NCI-H1694 (cell line): Measurements from ENCODE around the gene AP5B1.

Source experiments
- DNase-seq: peaks from one replicate; lab custom pipeline; 2025; lab: John Stamatoyannopoulos, UW

AP5B1 gene

DNA sequence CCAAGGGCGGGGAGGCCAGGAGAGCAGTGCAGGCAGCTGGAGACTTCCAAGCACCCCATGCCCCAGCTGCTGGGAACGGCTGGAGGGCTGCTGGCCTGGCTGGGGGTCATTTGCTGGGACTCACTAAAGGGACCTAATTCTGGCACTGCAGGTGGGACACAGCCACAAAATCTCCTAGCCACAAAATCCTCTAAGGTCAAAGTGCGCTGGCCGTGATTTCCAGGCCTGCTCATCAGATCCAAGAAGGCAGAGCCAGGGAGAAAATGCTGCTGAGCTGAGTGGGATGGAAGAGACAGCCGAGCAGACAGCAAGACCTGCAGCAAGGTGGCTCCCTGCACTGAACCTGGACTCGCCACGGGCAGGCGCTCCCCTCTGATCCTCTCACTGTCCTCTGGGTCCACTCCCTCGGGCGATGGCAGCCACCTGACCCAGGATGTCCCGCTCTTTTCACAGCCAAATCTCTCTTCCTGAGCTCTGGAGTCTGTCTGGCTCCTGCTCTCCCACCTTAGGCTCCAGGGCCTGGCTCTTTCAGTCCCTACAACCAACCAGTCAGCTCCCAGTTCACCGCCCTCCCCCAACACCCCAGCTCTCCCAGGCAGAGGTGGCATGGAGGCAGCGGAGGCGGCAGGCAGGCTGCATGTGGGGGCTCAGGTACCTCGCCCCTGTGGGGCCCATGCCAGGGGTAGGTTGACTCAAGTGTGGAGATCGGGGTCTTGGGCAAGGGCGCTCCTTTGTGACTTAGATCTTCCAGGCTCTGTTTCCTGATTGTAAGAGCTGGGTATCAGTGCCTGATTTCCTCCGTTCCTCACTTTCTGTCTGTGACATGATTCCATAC is 20.6 kb upstream of the AP5B1 start:
- DNase-seq = no peak

GRCh38 chr11:65798882-65799281 is 18.1 kb upstream of the AP5B1 start:
- DNase-seq = no peak

- no peak for DNase-seq
Measured at GRCh38 chr11:65797711-65798110, 16.9 kb upstream of the AP5B1 start.

GRCh38 chr11:65796726-65797601 is 16.2 kb upstream of the AP5B1 start:
- DNase-seq = no peak

- no peak for DNase-seq
Measured at GRCh38 chr11:65794570-65795510, 14.1 kb upstream of the AP5B1 start.

DNA sequence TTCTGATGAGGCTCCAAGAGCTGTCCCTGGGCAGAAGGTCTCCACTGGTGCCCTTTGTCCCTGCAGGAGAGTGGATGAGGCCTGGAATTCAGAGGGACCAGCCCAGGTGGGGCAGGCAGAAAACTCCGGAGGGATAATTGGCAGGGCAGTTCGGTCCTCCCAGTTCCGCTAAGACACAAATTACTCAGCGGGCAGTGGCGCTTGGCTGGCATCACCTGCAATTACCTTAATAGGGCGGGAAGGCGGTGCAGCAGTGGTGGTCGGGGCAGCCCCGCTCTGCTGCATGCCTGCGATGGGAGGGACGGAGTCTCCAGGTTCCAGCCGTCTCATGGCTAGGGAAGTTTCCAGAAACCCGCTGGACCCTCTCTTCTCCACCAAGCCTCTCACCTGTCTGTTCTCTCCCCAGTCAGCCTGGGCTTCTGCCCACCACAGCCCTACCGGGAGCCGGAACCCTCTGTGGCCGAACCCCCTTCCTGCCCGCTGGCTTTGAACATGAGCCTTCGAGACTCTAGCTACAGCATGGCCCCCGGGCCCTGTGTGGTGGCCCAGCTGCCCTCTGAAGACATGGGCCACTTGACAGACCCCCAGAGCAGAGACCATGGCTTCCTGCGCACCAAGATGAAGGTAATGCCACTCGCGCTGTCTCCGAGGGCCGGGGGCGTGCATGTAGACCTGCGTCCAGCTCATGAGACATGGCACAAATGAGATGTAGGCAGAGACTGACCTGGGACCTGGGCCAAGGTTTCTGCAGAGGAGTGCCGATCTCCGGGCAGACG is 13.0 kb upstream of the AP5B1 start:
- no peak for DNase-seq

DNA sequence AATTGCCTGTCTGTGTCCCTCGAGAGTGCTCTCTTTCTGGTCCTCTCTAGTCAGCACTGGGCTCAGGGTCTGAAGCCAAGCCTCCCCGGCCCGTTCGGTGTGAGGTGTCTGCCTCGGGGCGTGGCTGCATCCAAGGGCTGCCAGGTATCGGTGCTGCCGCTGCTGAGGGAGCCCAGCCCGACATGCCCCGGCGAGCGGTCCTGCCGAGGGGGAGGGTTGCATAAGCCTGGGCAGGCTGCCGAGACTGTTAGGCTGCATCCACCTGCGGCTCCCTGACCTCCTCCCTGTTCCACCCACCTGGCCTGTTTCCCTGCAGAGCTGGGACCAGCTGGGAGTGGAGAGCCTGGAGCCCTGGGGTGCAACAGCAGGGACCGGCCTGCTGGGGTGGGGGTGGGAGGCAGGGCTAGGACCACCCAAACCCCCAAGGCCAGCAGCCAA is 12.4 kb upstream of the AP5B1 start:
- no peak for DNase-seq

DNA sequence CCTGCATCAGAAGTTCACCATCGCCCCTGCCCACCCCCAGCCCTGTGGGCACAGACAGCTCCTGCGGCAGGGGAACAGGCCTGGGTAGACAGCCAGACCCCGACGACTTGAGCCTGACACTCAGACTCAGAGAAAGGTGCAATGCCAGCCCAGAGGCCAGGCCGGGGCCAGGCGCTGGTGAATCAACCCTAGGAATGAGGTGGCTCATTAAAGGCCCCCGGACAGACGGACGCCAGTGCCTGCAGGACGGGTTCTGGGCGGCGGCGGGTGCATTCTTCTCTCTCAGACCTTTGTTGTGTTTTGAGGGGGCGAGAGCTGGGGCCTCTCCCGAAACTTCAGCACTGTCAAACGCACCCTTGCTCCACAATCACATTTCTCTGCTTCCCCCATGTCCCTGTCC is 11.7 kb upstream of the AP5B1 start:
- no peak for DNase-seq

DNA sequence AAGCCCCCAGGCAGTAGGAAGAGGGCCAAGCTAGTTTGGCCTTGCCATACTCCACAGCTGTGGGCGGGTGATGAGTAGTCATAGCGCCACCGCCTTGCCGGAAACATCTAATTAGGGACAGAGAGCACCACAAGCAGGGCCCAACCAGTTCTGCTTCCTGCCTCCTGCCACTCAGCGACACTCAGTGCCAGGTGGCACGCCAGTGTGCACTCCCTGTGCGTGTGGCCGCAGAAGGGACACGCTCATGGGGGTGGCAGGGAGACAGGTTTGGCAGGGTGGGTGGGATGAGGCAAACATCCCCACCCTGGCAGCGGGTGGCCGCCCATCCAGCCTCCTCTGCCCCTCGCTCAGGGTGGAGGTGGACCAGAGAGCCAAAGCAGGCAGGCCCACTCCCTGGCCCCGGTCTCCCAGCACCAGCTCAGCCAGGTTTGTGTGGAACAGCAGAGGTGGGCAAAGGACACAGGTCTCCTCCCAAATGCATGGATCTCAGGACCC is 11.0 kb upstream of the AP5B1 start:
- DNase-seq = no peak

GRCh38 chr11:65790902-65791650 is 10.3 kb upstream of the AP5B1 start:
- DNase-seq = no peak

DNA sequence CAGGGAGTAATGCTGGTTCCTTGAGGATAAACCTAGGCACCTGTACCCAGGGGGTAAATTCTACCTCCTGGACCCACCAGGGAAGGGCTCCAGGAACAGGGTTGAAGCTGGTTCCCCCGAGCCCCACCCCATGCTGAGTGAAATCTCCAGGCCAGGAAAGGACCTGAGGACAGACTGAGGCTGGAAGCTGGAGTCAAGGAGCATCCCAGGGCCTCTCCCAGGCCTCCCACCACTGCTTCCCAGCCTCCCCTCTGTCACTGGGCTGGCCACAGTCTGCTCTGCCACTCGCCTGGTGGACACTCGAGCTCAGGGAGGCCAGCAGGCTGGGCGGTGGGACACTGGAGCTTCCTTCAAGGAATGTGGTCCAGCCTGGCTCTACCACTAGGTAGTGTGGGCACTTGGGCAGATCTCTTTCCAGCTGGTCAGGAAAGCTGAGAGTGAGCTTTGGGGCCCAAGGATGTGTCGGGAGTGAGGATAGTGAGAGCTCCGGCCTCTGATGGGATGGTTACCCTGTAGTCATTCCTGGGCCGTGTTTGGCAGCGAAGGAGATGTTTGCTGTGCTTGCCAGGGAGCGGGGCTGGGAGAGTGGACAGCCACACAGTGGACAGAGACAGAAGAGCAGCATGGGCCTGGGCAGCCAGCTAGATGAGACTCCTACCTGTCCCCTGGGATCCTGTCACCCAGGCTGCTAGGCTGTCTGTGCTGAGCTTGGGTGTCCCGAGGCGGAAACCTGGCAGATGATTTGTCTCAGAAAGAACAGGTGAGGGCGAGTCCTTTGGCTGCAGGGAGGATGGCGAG is 9.5 kb upstream of the AP5B1 start:
- no peak for DNase-seq

GRCh38 chr11:65789230-65790103 is 8.7 kb upstream of the AP5B1 start:
- no peak for DNase-seq

GRCh38 chr11:65788821-65789220 is 8.0 kb upstream of the AP5B1 start:
- DNase-seq = no peak

DNA sequence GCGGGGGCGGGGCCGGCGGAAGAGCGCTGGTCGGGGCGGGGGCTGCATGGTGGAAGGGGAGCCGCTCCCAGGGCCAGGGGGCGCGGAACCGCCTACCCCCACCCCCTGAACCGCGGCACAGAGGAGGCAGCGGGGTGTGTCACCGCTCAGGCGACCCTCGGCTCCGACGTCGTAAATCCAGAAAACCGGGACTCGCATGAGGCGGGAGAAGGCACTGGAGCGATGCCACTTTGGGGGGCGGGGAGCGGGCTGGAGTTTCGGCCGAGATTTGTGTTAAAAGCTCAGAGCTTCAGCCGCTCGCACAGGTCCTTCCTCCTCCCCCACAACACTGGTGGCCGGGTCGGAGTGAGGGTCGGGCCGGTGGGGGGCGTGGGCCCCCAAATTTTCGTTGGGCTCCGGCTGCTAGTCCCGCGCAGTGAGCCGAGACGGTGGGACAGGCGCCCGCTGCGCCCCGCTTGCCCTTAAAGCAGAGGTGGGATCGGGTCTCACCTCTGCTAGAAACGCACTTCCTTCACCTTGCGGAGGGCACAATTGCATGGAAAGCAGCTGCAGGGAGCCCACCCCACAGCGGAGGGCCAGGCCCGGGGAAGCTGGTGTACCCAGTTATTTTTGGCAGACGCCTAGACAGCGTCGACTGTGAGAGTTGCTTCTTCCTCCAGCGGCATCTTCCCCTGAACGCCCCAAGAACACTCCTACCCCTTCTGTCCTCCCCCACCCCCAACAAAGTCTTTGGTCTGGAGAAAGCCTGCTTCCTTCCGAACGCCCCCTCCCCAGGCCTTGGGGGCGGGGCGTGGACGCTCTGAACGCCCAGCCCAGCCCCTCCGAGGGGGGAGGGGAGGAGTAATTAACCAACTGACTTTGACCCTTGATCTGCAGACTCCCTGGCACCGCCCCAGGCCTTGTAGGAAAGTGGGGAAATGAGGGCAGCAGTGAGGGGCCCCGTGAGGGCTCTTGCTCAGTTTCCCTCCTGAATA is 7.2 kb upstream of the AP5B1 start:
- DNase-seq = no peak

DNA sequence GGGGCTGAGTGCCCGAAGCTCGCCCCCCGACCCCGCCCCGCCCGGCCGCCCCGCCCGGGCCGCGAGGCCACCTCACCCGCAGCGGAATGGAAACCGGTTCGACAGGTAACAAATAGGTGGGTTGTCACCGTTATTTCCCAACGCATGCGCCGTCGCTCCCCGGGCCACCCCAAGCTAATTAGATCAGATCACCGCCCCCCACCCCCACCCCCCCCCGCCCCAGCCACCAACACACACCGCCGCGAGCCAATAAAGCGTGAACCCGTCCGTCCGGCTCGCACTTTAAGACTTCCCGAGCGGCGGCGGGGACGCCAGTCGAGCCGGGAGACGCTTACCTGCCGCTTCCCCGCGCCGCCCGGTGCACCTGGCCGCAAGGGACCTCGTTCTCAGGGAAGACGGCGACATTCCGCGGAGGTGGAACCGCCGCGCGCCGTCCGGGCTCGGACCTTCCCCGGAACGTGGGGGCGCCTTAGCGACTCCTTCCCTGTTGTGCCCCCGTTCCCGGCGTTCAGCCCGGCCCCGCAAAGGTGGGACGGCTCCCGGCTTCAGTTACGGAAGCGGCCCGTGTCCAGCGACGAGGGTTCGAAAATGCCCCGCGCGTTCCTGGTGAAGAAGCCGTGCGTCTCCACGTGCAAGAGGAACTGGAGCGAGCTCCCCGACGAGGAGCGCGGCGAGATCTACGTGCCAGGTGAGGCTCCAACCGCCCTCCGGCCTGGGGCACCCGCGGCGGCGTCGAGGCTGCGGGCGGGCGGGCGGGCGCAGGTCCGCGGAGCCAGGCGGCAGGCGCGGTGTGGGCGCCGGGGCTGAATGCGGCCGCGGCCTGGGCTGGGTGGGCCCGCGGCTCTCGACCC is 6.2 kb upstream of the AP5B1 start, which contains the start of gene OVOL1:
Gene OVOL1, plus strand, starts transcription at position 278 of the 851 bp plus-strand sequence. Its CDS starts 311 bp downstream, at position 589.
- DNase-seq = no peak
